GM23338 (cell line): ENCODE data around the gene WASL. TPM values are rescaled to one million over a fixed set of nuclear protein-coding genes. Genes with fewer than 3 reads are reported as not detected.

Experiments used
- ATAC-seq: fragments of 200-7000 bp; cut with Tn5 transposase; 3 replicates; pipeline ENCODE4 v1.9.1; 2020
- DNase-seq: peaks from one replicate; pipeline ENCODE4 v3.0.0-alpha.2; 2015; ENCODE audit warnings: low spot score
- H2AFZ ChIP-seq: fragments of 200-600 bp; sonication (generic); 2 replicates; pipeline ENCODE4 v1.8.0; 2016; ENCODE audit warnings: antibody characterized with exemption, mild to moderate bottlenecking, moderate library complexity
- H3F3A ChIP-seq: fragments of 200-600 bp; sonication (generic); replicated peaks from 2 replicates; pipeline ENCODE4 v1.8.0; 2017; ENCODE audit warnings: antibody characterized with exemption, mixed run types, low read depth
- H3K27ac ChIP-seq: fragments of 200-600 bp; sonication (generic); 2 replicates; pipeline ENCODE4 v1.6.1; 2016; ENCODE audit warnings: low read depth
- H3K27me3 ChIP-seq: fragments of 200-600 bp; sonication (generic); 2 replicates; pipeline ENCODE4 v1.8.0; 2016; ENCODE audit warnings: mild to moderate bottlenecking, mixed run types, moderate library complexity; ENCODE audit not compliant: insufficient read depth
- H3K36me3 ChIP-seq: fragments of 200-600 bp; sonication (generic); 2 replicates; pipeline ENCODE4 v1.8.0; 2016; ENCODE audit warnings: mild to moderate bottlenecking; ENCODE audit not compliant: insufficient read depth
- H3K4me1 ChIP-seq: fragments of 200-600 bp; sonication (generic); 2 replicates; pipeline ENCODE4 v1.8.0; 2016; ENCODE audit warnings: mild to moderate bottlenecking, moderate library complexity; ENCODE audit not compliant: insufficient read depth
- H3K4me2 ChIP-seq: fragments of 200-600 bp; sonication (generic); 2 replicates; pipeline ENCODE4 v1.7.1; 2017; ENCODE audit warnings: mixed run types
- H3K4me3 ChIP-seq: fragments of 200-600 bp; sonication (generic); 2 replicates; pipeline ENCODE4 v1.6.1; 2016; ENCODE audit warnings: mixed run types
- H3K79me2 ChIP-seq: fragments of 200-600 bp; sonication (generic); replicated peaks from 2 replicates; pipeline ENCODE4 v1.8.0; 2017; ENCODE audit warnings: mild to moderate bottlenecking; ENCODE audit not compliant: insufficient read depth
- H3K9me2 ChIP-seq: fragments of 200-600 bp; sonication (generic); 2 replicates; pipeline ENCODE4 v1.8.0; 2017; ENCODE audit not compliant: insufficient read depth
- H4K20me1 ChIP-seq: fragments of 200-600 bp; sonication (generic); replicated peaks from 2 replicates; pipeline ENCODE4 v1.8.0; 2017; ENCODE audit warnings: mild to moderate bottlenecking; ENCODE audit not compliant: insufficient read depth
- H3K27ac Mint-ChIP-seq: 2 replicates; pipeline ENCODE4 v1.8.0; 2020; ENCODE audit warnings: inconsistent platforms, mild to moderate bottlenecking, moderate library complexity, mixed read lengths
- H3K27me3 Mint-ChIP-seq: 3 replicates; pipeline ENCODE4 v1.8.0; 2022; ENCODE audit warnings: low read depth, mild to moderate bottlenecking, moderate library complexity, mixed read lengths, inconsistent platforms; ENCODE audit not compliant: insufficient read depth, poor library complexity
- H3K36me3 Mint-ChIP-seq: 3 replicates; pipeline ENCODE4 v1.8.0; 2021; ENCODE audit warnings: low read depth, mild to moderate bottlenecking, inconsistent platforms, moderate library complexity, mixed read lengths
- H3K4me1 Mint-ChIP-seq: 3 replicates; pipeline ENCODE4 v1.8.0; 2020; ENCODE audit warnings: mild to moderate bottlenecking, inconsistent platforms, mixed read lengths
- H3K4me3 Mint-ChIP-seq: 3 replicates; pipeline ENCODE4 v1.8.0; 2021; ENCODE audit warnings: moderate library complexity, mild to moderate bottlenecking, inconsistent platforms, mixed read lengths
- H3K9me3 Mint-ChIP-seq: 3 replicates; pipeline ENCODE4 v1.8.0; 2020; ENCODE audit warnings: moderate library complexity, mild to moderate bottlenecking, inconsistent platforms, mixed read lengths
- EZH2phosphoT487 ChIP-seq: fragments of 200-600 bp; sonication (generic); IDR thresholded peaks from one replicate; pipeline ENCODE4 v1.8.1; 2018; ENCODE audit warnings: antibody characterized with exemption; ENCODE audit not compliant: unreplicated experiment
- STAT1 ChIP-seq: IDR thresholded peaks from one replicate; pipeline ENCODE4 v1.6.1; 2016; ENCODE audit warnings: antibody characterized with exemption; ENCODE audit not compliant: unreplicated experiment
- polyA plus RNA-seq: library from polyadenylated mRNA; unstranded; fragments of >200 nt; fragmentation: Nextera tagmentation; extraction: Ambion mirVana; gene quantifications from 2 replicates; pipeline ENCODE4 v1.2.1, GENCODE V29; 2016
- total RNA-seq: library from RNA; depleted of rRNA; stranded (reverse); fragments of >200 nt; shearing (Covaris generic); gene quantifications from 2 replicates; pipeline ENCODE4 v1.2.3, GENCODE V29; 2014
- TF ChIP-seq, protein P1 (sequence below): fragments of 250-450 bp; sonication (Bioruptor Pico); IDR thresholded peaks from 2 replicates; pipeline ENCODE4 v1.5.0; 2020; ENCODE audit warnings: mild to moderate bottlenecking, moderate library complexity
- TF ChIP-seq, protein P2 (sequence below): IDR thresholded peaks from one replicate; pipeline ENCODE4 v1.6.1; 2018; ENCODE audit warnings: antibody characterized with exemption; ENCODE audit not compliant: unreplicated experiment

WASL gene
- total and polyA plus RNA-seq, 2 experiments from 2014 or later: 36.4 to 45.3 TPM

- TF ChIP-seq, protein P1, sequence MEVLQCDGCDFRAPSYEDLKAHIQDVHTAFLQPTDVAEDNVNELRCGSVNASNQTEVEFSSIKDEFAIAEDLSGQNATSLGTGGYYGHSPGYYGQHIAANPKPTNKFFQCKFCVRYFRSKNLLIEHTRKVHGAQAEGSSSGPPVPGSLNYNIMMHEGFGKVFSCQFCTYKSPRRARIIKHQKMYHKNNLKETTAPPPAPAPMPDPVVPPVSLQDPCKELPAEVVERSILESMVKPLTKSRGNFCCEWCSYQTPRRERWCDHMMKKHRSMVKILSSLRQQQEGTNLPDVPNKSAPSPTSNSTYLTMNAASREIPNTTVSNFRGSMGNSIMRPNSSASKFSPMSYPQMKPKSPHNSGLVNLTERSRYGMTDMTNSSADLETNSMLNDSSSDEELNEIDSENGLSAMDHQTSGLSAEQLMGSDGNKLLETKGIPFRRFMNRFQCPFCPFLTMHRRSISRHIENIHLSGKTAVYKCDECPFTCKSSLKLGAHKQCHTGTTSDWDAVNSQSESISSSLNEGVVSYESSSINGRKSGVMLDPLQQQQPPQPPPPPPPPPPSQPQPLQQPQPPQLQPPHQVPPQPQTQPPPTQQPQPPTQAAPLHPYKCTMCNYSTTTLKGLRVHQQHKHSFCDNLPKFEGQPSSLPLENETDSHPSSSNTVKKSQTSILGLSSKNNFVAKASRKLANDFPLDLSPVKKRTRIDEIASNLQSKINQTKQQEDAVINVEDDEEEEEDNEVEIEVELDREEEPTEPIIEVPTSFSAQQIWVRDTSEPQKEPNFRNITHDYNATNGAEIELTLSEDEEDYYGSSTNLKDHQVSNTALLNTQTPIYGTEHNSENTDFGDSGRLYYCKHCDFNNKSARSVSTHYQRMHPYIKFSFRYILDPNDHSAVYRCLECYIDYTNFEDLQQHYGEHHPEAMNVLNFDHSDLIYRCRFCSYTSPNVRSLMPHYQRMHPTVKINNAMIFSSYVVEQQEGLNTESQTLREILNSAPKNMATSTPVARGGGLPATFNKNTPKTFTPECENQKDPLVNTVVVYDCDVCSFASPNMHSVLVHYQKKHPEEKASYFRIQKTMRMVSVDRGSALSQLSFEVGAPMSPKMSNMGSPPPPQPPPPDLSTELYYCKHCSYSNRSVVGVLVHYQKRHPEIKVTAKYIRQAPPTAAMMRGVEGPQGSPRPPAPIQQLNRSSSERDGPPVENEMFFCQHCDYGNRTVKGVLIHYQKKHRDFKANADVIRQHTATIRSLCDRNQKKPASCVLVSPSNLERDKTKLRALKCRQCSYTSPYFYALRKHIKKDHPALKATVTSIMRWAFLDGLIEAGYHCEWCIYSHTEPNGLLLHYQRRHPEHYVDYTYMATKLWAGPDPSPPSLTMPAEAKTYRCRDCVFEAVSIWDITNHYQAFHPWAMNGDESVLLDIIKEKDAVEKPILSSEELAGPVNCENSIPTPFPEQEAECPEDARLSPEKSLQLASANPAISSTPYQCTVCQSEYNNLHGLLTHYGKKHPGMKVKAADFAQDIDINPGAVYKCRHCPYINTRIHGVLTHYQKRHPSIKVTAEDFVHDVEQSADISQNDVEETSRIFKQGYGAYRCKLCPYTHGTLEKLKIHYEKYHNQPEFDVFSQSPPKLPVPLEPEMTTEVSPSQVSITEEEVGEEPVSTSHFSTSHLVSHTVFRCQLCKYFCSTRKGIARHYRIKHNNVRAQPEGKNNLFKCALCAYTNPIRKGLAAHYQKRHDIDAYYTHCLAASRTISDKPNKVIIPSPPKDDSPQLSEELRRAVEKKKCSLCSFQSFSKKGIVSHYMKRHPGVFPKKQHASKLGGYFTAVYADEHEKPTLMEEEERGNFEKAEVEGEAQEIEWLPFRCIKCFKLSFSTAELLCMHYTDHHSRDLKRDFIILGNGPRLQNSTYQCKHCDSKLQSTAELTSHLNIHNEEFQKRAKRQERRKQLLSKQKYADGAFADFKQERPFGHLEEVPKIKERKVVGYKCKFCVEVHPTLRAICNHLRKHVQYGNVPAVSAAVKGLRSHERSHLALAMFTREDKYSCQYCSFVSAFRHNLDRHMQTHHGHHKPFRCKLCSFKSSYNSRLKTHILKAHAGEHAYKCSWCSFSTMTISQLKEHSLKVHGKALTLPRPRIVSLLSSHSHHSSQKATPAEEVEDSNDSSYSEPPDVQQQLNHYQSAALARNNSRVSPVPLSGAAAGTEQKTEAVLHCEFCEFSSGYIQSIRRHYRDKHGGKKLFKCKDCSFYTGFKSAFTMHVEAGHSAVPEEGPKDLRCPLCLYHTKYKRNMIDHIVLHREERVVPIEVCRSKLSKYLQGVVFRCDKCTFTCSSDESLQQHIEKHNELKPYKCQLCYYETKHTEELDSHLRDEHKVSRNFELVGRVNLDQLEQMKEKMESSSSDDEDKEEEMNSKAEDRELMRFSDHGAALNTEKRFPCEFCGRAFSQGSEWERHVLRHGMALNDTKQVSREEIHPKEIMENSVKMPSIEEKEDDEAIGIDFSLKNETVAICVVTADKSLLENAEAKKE (CRISPR knock-in tag): no peak
Observed at GRCh38 chr7:123750389-123751230, 1.8 kb upstream of the WASL start (continued).

DNA sequence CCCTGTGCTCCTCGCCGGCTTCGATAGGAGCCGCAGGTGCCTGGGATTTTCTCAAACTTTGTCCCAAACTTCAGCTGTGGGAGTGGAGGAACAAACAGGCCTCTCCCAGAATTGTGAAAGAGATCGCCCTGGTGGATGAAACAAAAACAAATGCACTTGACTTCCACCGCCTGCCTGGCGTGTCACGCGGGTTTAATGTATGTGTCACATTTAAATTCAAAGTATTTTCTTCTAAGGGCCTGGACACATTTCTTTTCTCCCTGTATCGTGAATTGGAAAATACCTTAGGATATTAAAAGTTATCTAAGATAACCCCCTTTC lies 694 bp upstream of the WASL start:
- peak overlapping the region; percentile 82 for H3K4me3 ChIP-seq
- H3F3A ChIP-seq: peaks cover 7% of the 10 kb centered on the region
- H3K4me2 ChIP-seq: peak overlapping the region; percentile 91
- H3K36me3 ChIP-seq: no peaks in the 10 kb centered on the region
- H2AFZ ChIP-seq: peak overlapping the region; percentile 12; the same call in 1 of the 2 replicates
- peaks cover 54% of the 10 kb centered on the region for H3K4me1 Mint-ChIP-seq
- H3K27me3 Mint-ChIP-seq: peaks cover 2% of the 10 kb centered on the region
- no peaks in the 10 kb centered on the region for H3K9me3 Mint-ChIP-seq
- peaks cover 17% of the 10 kb centered on the region for H4K20me1 ChIP-seq
- peaks cover 3% of the 10 kb centered on the region; the same call in 1 of the 3 replicates for H3K36me3 Mint-ChIP-seq
- peak overlapping the region; percentile 95 for H3K4me3 Mint-ChIP-seq
- H3K27me3 ChIP-seq: no peaks in the 10 kb centered on the region
- H3K4me1 ChIP-seq: peaks cover 69% of the 10 kb centered on the region
- no peaks in the 10 kb centered on the region for H3K9me2 ChIP-seq
- peak overlapping the region; percentile 96 for H3K27ac ChIP-seq
- peak overlapping the region; percentile 98 for H3K27ac Mint-ChIP-seq
- DNase-seq: no peak
- H3K79me2 ChIP-seq: peaks cover 63% of the 10 kb centered on the region
- no peak for ATAC-seq
- TF ChIP-seq EZH2phosphoT487 (no peak), STAT1 (no peak)
- TF ChIP-seq, protein P2, sequence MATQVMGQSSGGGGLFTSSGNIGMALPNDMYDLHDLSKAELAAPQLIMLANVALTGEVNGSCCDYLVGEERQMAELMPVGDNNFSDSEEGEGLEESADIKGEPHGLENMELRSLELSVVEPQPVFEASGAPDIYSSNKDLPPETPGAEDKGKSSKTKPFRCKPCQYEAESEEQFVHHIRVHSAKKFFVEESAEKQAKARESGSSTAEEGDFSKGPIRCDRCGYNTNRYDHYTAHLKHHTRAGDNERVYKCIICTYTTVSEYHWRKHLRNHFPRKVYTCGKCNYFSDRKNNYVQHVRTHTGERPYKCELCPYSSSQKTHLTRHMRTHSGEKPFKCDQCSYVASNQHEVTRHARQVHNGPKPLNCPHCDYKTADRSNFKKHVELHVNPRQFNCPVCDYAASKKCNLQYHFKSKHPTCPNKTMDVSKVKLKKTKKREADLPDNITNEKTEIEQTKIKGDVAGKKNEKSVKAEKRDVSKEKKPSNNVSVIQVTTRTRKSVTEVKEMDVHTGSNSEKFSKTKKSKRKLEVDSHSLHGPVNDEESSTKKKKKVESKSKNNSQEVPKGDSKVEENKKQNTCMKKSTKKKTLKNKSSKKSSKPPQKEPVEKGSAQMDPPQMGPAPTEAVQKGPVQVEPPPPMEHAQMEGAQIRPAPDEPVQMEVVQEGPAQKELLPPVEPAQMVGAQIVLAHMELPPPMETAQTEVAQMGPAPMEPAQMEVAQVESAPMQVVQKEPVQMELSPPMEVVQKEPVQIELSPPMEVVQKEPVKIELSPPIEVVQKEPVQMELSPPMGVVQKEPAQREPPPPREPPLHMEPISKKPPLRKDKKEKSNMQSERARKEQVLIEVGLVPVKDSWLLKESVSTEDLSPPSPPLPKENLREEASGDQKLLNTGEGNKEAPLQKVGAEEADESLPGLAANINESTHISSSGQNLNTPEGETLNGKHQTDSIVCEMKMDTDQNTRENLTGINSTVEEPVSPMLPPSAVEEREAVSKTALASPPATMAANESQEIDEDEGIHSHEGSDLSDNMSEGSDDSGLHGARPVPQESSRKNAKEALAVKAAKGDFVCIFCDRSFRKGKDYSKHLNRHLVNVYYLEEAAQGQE: no peak
- TF ChIP-seq, protein P1 (CRISPR knock-in tag): no peak
